H9 (cell line): ENCODE data around the gene TRIO. TPM values are rescaled to one million over a fixed set of nuclear protein-coding genes. Genes with fewer than 3 reads are reported as not detected.

Experiments
- DNase-seq: peaks from one replicate; pipeline ENCODE4 v3.0.0-alpha.2; 2017
- H2AFZ ChIP-seq: one replicate; pipeline ENCODE4 v1.6.1; 2013; ENCODE audit warnings: mild to moderate bottlenecking, low read length, control low read depth, moderate library complexity
- H2AK5ac ChIP-seq: 2 replicates; pipeline ENCODE4 v1.6.1; 2013; ENCODE audit warnings: low read length, control low read depth, mixed read lengths; ENCODE audit not compliant: insufficient read length
- H2BK120ac ChIP-seq: one replicate; pipeline ENCODE4 v1.6.1; 2013; ENCODE audit warnings: low read depth, mild to moderate bottlenecking, low read length, control low read depth, inconsistent platforms; ENCODE audit not compliant: poor library complexity, severe bottlenecking
- H2BK12ac ChIP-seq: 2 replicates; pipeline ENCODE4 v1.6.1; 2013; ENCODE audit warnings: low read length, control low read depth, mixed read lengths, low read depth; ENCODE audit not compliant: insufficient read length
- H2BK15ac ChIP-seq: 2 replicates; pipeline ENCODE4 v1.6.1; 2013; ENCODE audit warnings: low read depth, low read length, control low read depth
- H2BK20ac ChIP-seq: one replicate; pipeline ENCODE4 v1.6.1; 2013; ENCODE audit warnings: low read depth, mild to moderate bottlenecking, low read length, control low read depth, inconsistent platforms; ENCODE audit not compliant: poor library complexity, severe bottlenecking
- H2BK5ac ChIP-seq: 2 replicates; pipeline ENCODE4 v1.6.1; 2013; ENCODE audit warnings: low read length, control low read depth, mixed read lengths; ENCODE audit not compliant: insufficient read length
- H3K14ac ChIP-seq: 2 replicates; pipeline ENCODE4 v1.6.1; 2013; ENCODE audit warnings: low read length, control low read depth; ENCODE audit not compliant: insufficient read depth
- H3K18ac ChIP-seq: 2 replicates; pipeline ENCODE4 v1.6.1; 2013; ENCODE audit warnings: low read depth, mild to moderate bottlenecking, mixed read lengths, low read length, control low read depth; ENCODE audit not compliant: insufficient read length
- H3K23ac ChIP-seq: 2 replicates; pipeline ENCODE4 v1.6.1; 2013; ENCODE audit warnings: low read length, control low read depth, mixed read lengths, low read depth; ENCODE audit not compliant: insufficient read length
- H3K23me2 ChIP-seq: 2 replicates; pipeline ENCODE4 v1.6.1; 2013; ENCODE audit warnings: low read depth, mild to moderate bottlenecking, mixed read lengths, low read length, control low read depth; ENCODE audit not compliant: insufficient read length, poor library complexity, severe bottlenecking
- H3K27ac ChIP-seq: 2 replicates; pipeline ENCODE4 v1.5.1; 2013; ENCODE audit warnings: low read length, control low read depth, mixed read lengths, low read depth; ENCODE audit not compliant: insufficient read length
- H3K27me3 ChIP-seq: 2 replicates; pipeline ENCODE4 v1.6.1; 2013; ENCODE audit warnings: low read length, control low read depth, inconsistent platforms; ENCODE audit not compliant: insufficient read depth
- H3K4ac ChIP-seq: 2 replicates; pipeline ENCODE4 v1.6.1; 2013; ENCODE audit warnings: low read depth, mild to moderate bottlenecking, control low read depth, inconsistent platforms, low read length, moderate library complexity
- H3K4me1 ChIP-seq: 2 replicates; pipeline ENCODE4 v1.6.1; 2013; ENCODE audit warnings: low read length, control low read depth, inconsistent platforms; ENCODE audit not compliant: insufficient read depth
- H3K4me2 ChIP-seq: 2 replicates; pipeline ENCODE4 v1.6.1; 2013; ENCODE audit warnings: low read length, control low read depth, mixed read lengths; ENCODE audit not compliant: insufficient read length, insufficient read depth
- H3K56ac ChIP-seq: 2 replicates; pipeline ENCODE4 v1.6.1; 2013; ENCODE audit warnings: low read depth, mild to moderate bottlenecking, mixed read lengths, low read length, control low read depth; ENCODE audit not compliant: insufficient read length
- H3K79me1 ChIP-seq: 2 replicates; pipeline ENCODE4 v1.6.1; 2013; ENCODE audit warnings: low read depth, mild to moderate bottlenecking, moderate library complexity, low read length, control low read depth, inconsistent platforms; ENCODE audit not compliant: insufficient read depth, poor library complexity, severe bottlenecking
- H3K79me2 ChIP-seq: 2 replicates; pipeline ENCODE4 v1.6.1; 2013; ENCODE audit warnings: low read length, control low read depth, inconsistent platforms; ENCODE audit not compliant: insufficient read depth
- H3K9ac ChIP-seq: 2 replicates; pipeline ENCODE4 v1.6.1; 2013; ENCODE audit warnings: low read length, control low read depth, mixed read lengths; ENCODE audit not compliant: insufficient read length; ENCODE audit errors: extremely low read depth
- H3K9me3 ChIP-seq: one replicate; pipeline ENCODE4 v1.6.1; 2013; ENCODE audit warnings: low read depth, low read length, inconsistent platforms; ENCODE audit not compliant: control insufficient read depth
- H3T11ph ChIP-seq: one replicate; pipeline ENCODE4 v1.6.1; 2013; ENCODE audit warnings: mild to moderate bottlenecking, low read length, control low read depth, inconsistent platforms
- H4K20me1 ChIP-seq: one replicate; pipeline ENCODE4 v1.6.1; 2013; ENCODE audit not compliant: control insufficient read depth, insufficient read length, insufficient read depth
- H4K5ac ChIP-seq: 2 replicates; pipeline ENCODE4 v1.6.1; 2013; ENCODE audit warnings: low read depth, mild to moderate bottlenecking, mixed read lengths, low read length, control low read depth; ENCODE audit not compliant: insufficient read length
- H4K8ac ChIP-seq: replicated peaks from 2 replicates; pipeline ENCODE4 v1.6.1; 2013; ENCODE audit warnings: low read length, control low read depth, mixed read lengths, low read depth; ENCODE audit not compliant: insufficient read length
- H4K91ac ChIP-seq: 2 replicates; pipeline ENCODE4 v1.6.1; 2013; ENCODE audit warnings: low read depth, mild to moderate bottlenecking, moderate library complexity, mixed read lengths, low read length, control low read depth; ENCODE audit not compliant: insufficient read length
- H3K27ac Mint-ChIP-seq, 3 experiments: 2 replicates in 2 of 3; 3 replicates in 1 of 3; pipeline ENCODE4 v1.8.0; 2020 to 2021; ENCODE audit warnings: mixed read lengths in 3 of 3, mild to moderate bottlenecking in 1 of 3, moderate library complexity in 1 of 3
- H3K27me3 Mint-ChIP-seq: 2 replicates; pipeline ENCODE4 v1.8.0; 2021; ENCODE audit warnings: low read depth, mild to moderate bottlenecking, moderate library complexity, mixed read lengths
- H3K36me3 Mint-ChIP-seq, 3 experiments: 2 replicates in 2 of 3; 3 replicates in 1 of 3; pipeline ENCODE4 v1.8.0; 2020 to 2021; ENCODE audit warnings: low read depth in 3 of 3, mixed read lengths in 3 of 3; ENCODE audit not compliant: insufficient read depth in 1 of 3
- H3K4me1 Mint-ChIP-seq, 2 experiments: 2 replicates each; pipeline ENCODE4 v1.8.0; 2020; ENCODE audit warnings: mixed read lengths in 2 of 2
- H3K4me3 Mint-ChIP-seq, 2 experiments: 2 replicates in 1 of 2; 3 replicates in 1 of 2; pipeline ENCODE4 v1.8.0; 2020 to 2021; ENCODE audit warnings: mild to moderate bottlenecking in 2 of 2, mixed read lengths in 2 of 2, moderate library complexity in 1 of 2
- H3K9me3 Mint-ChIP-seq, 2 experiments: 2 replicates in 1 of 2; 3 replicates in 1 of 2; pipeline ENCODE4 v1.8.0; 2020; ENCODE audit warnings: mild to moderate bottlenecking in 2 of 2, mixed read lengths in 2 of 2, moderate library complexity in 1 of 2
- WGBS: extraction: QIAGEN DNeasy Blood & Tissue Kit; methylation state at CpG from one replicate; pipeline ENCODE4 v1.1.7; 2013; ENCODE audit warnings: missing lambda C conversion rate, low lambda C conversion rate, mixed read lengths; ENCODE audit not compliant: insufficient read length; ENCODE audit errors: extremely low coverage; 5-methylcytosine and 5-hydroxymethylcytosine counted together
- total RNA-seq: library from RNA; stranded (reverse); gene quantifications from 2 replicates; pipeline ENCODE4 v1.2.1, GENCODE V29; 2021
- TF ChIP-seq, protein P1 (sequence below): fragments of 200-600 bp; sonication (generic); conservative IDR thresholded peaks from 3 replicates; pipeline ENCODE4 v1.8.0; 2021; ENCODE audit warnings: antibody characterized with exemption, mild to moderate bottlenecking

The TRIO gene
- total RNA-seq, 1 experiment from 2014 or later = 87.8 TPM

GRCh38 chr5:14241141-14241540 is 98.0 kb downstream of the TRIO start:
- Histone ChIP-seq H3K18ac (no peak overlapping the region), H3K79me2 (peaks cover 19% of the 10 kb centered on the region; the same call in 1 of the 2 replicates), H3K79me1 (peaks cover 2% of the 10 kb centered on the region), H2AK5ac (no peak overlapping the region), H2AFZ (no peak overlapping the region), H3K9ac (no peak overlapping the region), H3K14ac (no peak overlapping the region), H3K27me3 (no peaks in the 10 kb centered on the region), H3K23me2 (no peaks in the 10 kb centered on the region), H3K56ac (no peak overlapping the region), H3K4me2 (no peak overlapping the region), H2BK5ac (no peak overlapping the region), H3K4me1 (peaks cover 13% of the 10 kb centered on the region), H3T11ph (no peak overlapping the region), H3K4ac (no peak overlapping the region), H2BK12ac (no peak overlapping the region), H4K5ac (no peak overlapping the region), H4K8ac (no peak overlapping the region), H2BK20ac (no peak overlapping the region), H2BK15ac (no peak overlapping the region), H3K9me3 (no peaks in the 10 kb centered on the region), H4K20me1 (no peaks in the 10 kb centered on the region), H3K23ac (no peak overlapping the region), H4K91ac (no peak overlapping the region), H3K27ac (no peak overlapping the region), H2BK120ac (no peak overlapping the region)
- Mint-ChIP-seq H3K4me3 (no peak overlapping the region), H3K27me3 (no peaks in the 10 kb centered on the region), H3K9me3 (no peaks in the 10 kb centered on the region), H3K4me1 (peaks cover 65 to 76% of the 10 kb centered on the region in 2 experiments), H3K27ac (no peak overlapping the region), H3K36me3 (no peaks in the 10 kb centered on the region)
- no CpG with 5 or more reads among the region's 1 CpG for WGBS
- TF ChIP-seq, protein P1, sequence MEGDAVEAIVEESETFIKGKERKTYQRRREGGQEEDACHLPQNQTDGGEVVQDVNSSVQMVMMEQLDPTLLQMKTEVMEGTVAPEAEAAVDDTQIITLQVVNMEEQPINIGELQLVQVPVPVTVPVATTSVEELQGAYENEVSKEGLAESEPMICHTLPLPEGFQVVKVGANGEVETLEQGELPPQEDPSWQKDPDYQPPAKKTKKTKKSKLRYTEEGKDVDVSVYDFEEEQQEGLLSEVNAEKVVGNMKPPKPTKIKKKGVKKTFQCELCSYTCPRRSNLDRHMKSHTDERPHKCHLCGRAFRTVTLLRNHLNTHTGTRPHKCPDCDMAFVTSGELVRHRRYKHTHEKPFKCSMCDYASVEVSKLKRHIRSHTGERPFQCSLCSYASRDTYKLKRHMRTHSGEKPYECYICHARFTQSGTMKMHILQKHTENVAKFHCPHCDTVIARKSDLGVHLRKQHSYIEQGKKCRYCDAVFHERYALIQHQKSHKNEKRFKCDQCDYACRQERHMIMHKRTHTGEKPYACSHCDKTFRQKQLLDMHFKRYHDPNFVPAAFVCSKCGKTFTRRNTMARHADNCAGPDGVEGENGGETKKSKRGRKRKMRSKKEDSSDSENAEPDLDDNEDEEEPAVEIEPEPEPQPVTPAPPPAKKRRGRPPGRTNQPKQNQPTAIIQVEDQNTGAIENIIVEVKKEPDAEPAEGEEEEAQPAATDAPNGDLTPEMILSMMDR = no peak
- no peak for DNase-seq
